HepG2 (cell line): Measurements from ENCODE around the gene TNFRSF25.

Experiments
- POLR2G ChIP-seq: fragments of 200-400 bp; formaldehyde crosslinking; IDR thresholded peaks from 2 replicates; pipeline ENCODE4 v1.6.1; 2018; ENCODE audit warnings: mild to moderate bottlenecking, low read depth, low read length, moderate library complexity
- ZNF879 ChIP-seq: sonication (generic); formaldehyde crosslinking; IDR thresholded peaks from 2 replicates; pipeline ENCODE4 v1.8.1; 2023; ENCODE audit warnings: missing genetic modification reagents

- TF ChIP-seq POLR2G (no peak), ZNF879 (CRISPR knock-in tag) (no peak)
Observed at GRCh38 chr1:6504887-6505286, 38.9 kb upstream of the TNFRSF25 start.
